PFSK-1 (cell line): Measurements from ENCODE around the gene ERCC3.

Experiments
- FOXP2 ChIP-seq: optimal IDR thresholded peaks from 2 replicates; pipeline ENCODE3; 2011; ENCODE audit warnings: borderline replicate concordance, control low read depth, inconsistent platforms; ENCODE audit not compliant: insufficient read depth; ENCODE audit errors: extremely low read length, extremely low read depth
- POLR2AphosphoS5 ChIP-seq: IDR thresholded peaks from 2 replicates; pipeline ENCODE4 v1.6.1; 2012; ENCODE audit warnings: low read depth, mild to moderate bottlenecking, control low read depth, low read length, moderate library complexity
- SIN3A ChIP-seq: IDR thresholded peaks from 2 replicates; pipeline ENCODE4 v1.6.1; 2012; ENCODE audit warnings: mild to moderate bottlenecking, low read length, moderate library complexity, borderline replicate concordance; ENCODE audit not compliant: insufficient read depth
- TAF1 ChIP-seq: IDR thresholded peaks from 2 replicates; pipeline ENCODE4 v1.6.1; 2012; ENCODE audit warnings: low read length, control low read depth, borderline replicate concordance; ENCODE audit not compliant: insufficient read depth
- TF ChIP-seq, protein P1 (sequence below), 2 experiments: IDR thresholded peaks; 2 replicates each; pipeline versions ENCODE4 v1.6.1 to v1.8.0; 2011 to 2012; ENCODE audit warnings: low read depth in 2 of 2, low read length in 2 of 2, control low read depth in 1 of 2, inconsistent platforms in 1 of 2, mild to moderate bottlenecking in 1 of 2, moderate library complexity in 1 of 2; ENCODE audit not compliant: insufficient read depth in 1 of 2

DNA sequence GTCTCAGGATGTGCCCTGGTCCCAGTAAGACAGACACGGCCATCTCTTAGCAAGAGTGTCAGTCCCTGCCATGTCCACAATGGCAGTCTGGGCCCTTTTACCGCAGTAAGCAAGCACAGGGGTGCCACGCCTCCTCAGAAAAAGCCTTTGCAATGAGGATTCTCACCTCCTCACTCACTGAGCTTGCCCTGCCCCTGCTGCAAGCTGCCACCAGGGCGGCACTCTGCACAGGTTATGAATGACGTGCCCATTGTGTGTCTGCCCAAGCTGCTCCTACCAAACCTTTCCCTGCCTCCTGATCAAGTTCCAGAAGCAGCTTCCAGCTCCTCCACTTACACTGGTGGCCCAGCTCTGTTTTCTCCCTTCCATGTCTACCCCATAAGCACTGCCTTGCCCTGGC lies 23.3 kb downstream of the ERCC3 start:
- TF ChIP-seq POLR2AphosphoS5 (no peak), SIN3A (no peak), TAF1 (no peak), FOXP2 (no peak)
- TF ChIP-seq, protein P1, sequence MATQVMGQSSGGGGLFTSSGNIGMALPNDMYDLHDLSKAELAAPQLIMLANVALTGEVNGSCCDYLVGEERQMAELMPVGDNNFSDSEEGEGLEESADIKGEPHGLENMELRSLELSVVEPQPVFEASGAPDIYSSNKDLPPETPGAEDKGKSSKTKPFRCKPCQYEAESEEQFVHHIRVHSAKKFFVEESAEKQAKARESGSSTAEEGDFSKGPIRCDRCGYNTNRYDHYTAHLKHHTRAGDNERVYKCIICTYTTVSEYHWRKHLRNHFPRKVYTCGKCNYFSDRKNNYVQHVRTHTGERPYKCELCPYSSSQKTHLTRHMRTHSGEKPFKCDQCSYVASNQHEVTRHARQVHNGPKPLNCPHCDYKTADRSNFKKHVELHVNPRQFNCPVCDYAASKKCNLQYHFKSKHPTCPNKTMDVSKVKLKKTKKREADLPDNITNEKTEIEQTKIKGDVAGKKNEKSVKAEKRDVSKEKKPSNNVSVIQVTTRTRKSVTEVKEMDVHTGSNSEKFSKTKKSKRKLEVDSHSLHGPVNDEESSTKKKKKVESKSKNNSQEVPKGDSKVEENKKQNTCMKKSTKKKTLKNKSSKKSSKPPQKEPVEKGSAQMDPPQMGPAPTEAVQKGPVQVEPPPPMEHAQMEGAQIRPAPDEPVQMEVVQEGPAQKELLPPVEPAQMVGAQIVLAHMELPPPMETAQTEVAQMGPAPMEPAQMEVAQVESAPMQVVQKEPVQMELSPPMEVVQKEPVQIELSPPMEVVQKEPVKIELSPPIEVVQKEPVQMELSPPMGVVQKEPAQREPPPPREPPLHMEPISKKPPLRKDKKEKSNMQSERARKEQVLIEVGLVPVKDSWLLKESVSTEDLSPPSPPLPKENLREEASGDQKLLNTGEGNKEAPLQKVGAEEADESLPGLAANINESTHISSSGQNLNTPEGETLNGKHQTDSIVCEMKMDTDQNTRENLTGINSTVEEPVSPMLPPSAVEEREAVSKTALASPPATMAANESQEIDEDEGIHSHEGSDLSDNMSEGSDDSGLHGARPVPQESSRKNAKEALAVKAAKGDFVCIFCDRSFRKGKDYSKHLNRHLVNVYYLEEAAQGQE (IDR thresholded peaks at IDR 0.05; ENCODE audit: insufficient read depth in 1 of 2, low read depth in 2 of 2, low read length in 2 of 2): no peak
